HepG2 (cell line): ENCODE data around the gene UNC13D. TPM values are rescaled to one million over a fixed set of nuclear protein-coding genes. Genes with fewer than 3 reads are reported as not detected.
A peak's percentile ranks its signal among the peaks of the same experiment; 100 is the strongest.

Experiments
- ARID2 ChIP-seq: sonication (generic); formaldehyde crosslinking; IDR thresholded peaks from 2 replicates; pipeline ENCODE4 v1.8.1; 2022; ENCODE audit warnings: mild to moderate bottlenecking, missing genetic modification reagents, borderline replicate concordance
- ATRX ChIP-seq: sonication (generic); formaldehyde crosslinking; IDR thresholded peaks from 2 replicates; pipeline ENCODE4 v1.4.0; 2020; ENCODE audit warnings: missing genetic modification reagents, borderline replicate concordance
- BCL6 ChIP-seq: IDR thresholded peaks from 2 replicates; pipeline ENCODE4 v1.6.1; 2016; ENCODE audit warnings: missing genetic modification reagents, missing compliant biosample characterization
- CBFB ChIP-seq: sonication (generic); formaldehyde crosslinking; IDR thresholded peaks from 2 replicates; pipeline ENCODE4 v1.4.0; 2020; ENCODE audit warnings: missing genetic modification reagents
- ESRRA ChIP-seq: sonication (generic); formaldehyde crosslinking; IDR thresholded peaks from 2 replicates; pipeline ENCODE4 v1.5.1; 2020; ENCODE audit warnings: mild to moderate bottlenecking, low read depth, missing genetic modification reagents
- GABPA ChIP-seq, 2 experiments: IDR thresholded peaks; 2 replicates each; pipeline ENCODE4 v1.6.1; 2011 to 2016; ENCODE audit warnings: low read depth in 2 of 2, low read length in 1 of 2, missing biosample characterization in 1 of 2, missing genetic modification characterization in 1 of 2
- GABPB1 ChIP-seq: IDR thresholded peaks from 2 replicates; pipeline ENCODE4 v1.6.1; 2016; ENCODE audit warnings: mild to moderate bottlenecking, missing genetic modification reagents, moderate library complexity, missing compliant biosample characterization
- GMEB2 ChIP-seq: IDR thresholded peaks from 2 replicates; pipeline ENCODE4 v1.6.1; 2016; ENCODE audit warnings: missing biosample characterization, missing genetic modification reagents, low read depth
- HOXA5 ChIP-seq: sonication (generic); formaldehyde crosslinking; IDR thresholded peaks from 2 replicates; pipeline ENCODE4 v1.4.0; 2020; ENCODE audit warnings: missing genetic modification reagents
- IRF2 ChIP-seq: IDR thresholded peaks from 2 replicates; pipeline ENCODE4 v1.6.1; 2018; ENCODE audit warnings: missing genetic modification reagents, missing compliant biosample characterization
- KAT8 ChIP-seq: IDR thresholded peaks from 2 replicates; pipeline ENCODE4 v1.6.1; 2016; ENCODE audit warnings: missing genetic modification reagents, missing compliant biosample characterization
- KDM2A ChIP-seq: sonication (generic); formaldehyde crosslinking; IDR thresholded peaks from 2 replicates; pipeline ENCODE4 v1.4.0; 2020; ENCODE audit warnings: low read depth, missing genetic modification reagents, borderline replicate concordance
- MTA3 ChIP-seq: sonication (generic); formaldehyde crosslinking; IDR thresholded peaks from 2 replicates; pipeline ENCODE4 v1.4.0; 2020; ENCODE audit warnings: missing genetic modification reagents
- NFATC3 ChIP-seq: sonication (generic); formaldehyde crosslinking; IDR thresholded peaks from 2 replicates; pipeline ENCODE4 v1.5.1; 2020; ENCODE audit warnings: mild to moderate bottlenecking, missing genetic modification reagents
- NR3C1 ChIP-seq: sonication (generic); formaldehyde crosslinking; IDR thresholded peaks from 2 replicates; pipeline ENCODE4 v1.4.0; 2020; ENCODE audit warnings: missing genetic modification reagents
- PRDM4 ChIP-seq: sonication (generic); formaldehyde crosslinking; IDR thresholded peaks from 2 replicates; pipeline ENCODE4 v1.9.0; 2021; ENCODE audit warnings: missing genetic modification reagents, borderline replicate concordance
- SMAD3 ChIP-seq: sonication (generic); formaldehyde crosslinking; IDR thresholded peaks from 2 replicates; pipeline ENCODE4 v1.4.0; 2020; ENCODE audit warnings: missing genetic modification reagents
- TBX2 ChIP-seq: sonication (generic); formaldehyde crosslinking; IDR thresholded peaks from 2 replicates; pipeline ENCODE4 v1.5.0; 2020; ENCODE audit warnings: missing genetic modification reagents, mild to moderate bottlenecking, borderline replicate concordance
- ZBTB46 ChIP-seq: sonication (generic); formaldehyde crosslinking; IDR thresholded peaks from 2 replicates; pipeline ENCODE4 v1.4.0; 2020; ENCODE audit warnings: mild to moderate bottlenecking, missing genetic modification reagents, borderline replicate concordance
- ZNF552 ChIP-seq: sonication (generic); formaldehyde crosslinking; IDR thresholded peaks from 2 replicates; pipeline ENCODE4 v1.9.0; 2022; ENCODE audit warnings: missing genetic modification reagents, mild to moderate bottlenecking, borderline replicate concordance
- ZNF563 ChIP-seq: sonication (generic); formaldehyde crosslinking; IDR thresholded peaks from 2 replicates; pipeline ENCODE4 v1.8.0; 2022; ENCODE audit warnings: mild to moderate bottlenecking, moderate library complexity, missing genetic modification reagents
- polyA plus RNA-seq, 8 experiments: library from polyadenylated mRNA; depleted of rRNA in 3 of 8; stranded (reverse) in 7 of 8; unstranded in 1 of 8; fragments of >200 nt; fragmentation: Illumina TruSeq in 4 of 8; extraction: Trizol in 4 of 8; gene quantifications; 2 replicates each; pipeline versions ENCODE4 v1.2.1 to v1.2.3, GENCODE V29; 2011 to 2016; ENCODE audit warnings: low read depth in 4 of 8, missing spikeins in 1 of 8, mixed read lengths in 1 of 8; ENCODE audit not compliant: insufficient read depth in 1 of 8
- total RNA-seq, 5 experiments: library from RNA; depleted of rRNA; stranded (reverse); fragments of >200 nt; fragmentation: Illumina TruSeq; extraction: Trizol; gene quantifications; 2 replicates each; pipeline ENCODE4 v1.2.3, GENCODE V29; 2016; ENCODE audit warnings: low read depth in 1 of 5
- TF ChIP-seq, protein P1 (sequence below): sonication (generic); formaldehyde crosslinking; IDR thresholded peaks from 2 replicates; pipeline ENCODE4 v1.5.0; 2020; ENCODE audit warnings: missing genetic modification reagents

UNC13D gene
- total and polyA plus RNA-seq, 2 of the 13 experiments (the other 11 are each of a cell fraction or from before 2014, with no cell fraction given) = 29.7 to 42.7 TPM

DNA sequence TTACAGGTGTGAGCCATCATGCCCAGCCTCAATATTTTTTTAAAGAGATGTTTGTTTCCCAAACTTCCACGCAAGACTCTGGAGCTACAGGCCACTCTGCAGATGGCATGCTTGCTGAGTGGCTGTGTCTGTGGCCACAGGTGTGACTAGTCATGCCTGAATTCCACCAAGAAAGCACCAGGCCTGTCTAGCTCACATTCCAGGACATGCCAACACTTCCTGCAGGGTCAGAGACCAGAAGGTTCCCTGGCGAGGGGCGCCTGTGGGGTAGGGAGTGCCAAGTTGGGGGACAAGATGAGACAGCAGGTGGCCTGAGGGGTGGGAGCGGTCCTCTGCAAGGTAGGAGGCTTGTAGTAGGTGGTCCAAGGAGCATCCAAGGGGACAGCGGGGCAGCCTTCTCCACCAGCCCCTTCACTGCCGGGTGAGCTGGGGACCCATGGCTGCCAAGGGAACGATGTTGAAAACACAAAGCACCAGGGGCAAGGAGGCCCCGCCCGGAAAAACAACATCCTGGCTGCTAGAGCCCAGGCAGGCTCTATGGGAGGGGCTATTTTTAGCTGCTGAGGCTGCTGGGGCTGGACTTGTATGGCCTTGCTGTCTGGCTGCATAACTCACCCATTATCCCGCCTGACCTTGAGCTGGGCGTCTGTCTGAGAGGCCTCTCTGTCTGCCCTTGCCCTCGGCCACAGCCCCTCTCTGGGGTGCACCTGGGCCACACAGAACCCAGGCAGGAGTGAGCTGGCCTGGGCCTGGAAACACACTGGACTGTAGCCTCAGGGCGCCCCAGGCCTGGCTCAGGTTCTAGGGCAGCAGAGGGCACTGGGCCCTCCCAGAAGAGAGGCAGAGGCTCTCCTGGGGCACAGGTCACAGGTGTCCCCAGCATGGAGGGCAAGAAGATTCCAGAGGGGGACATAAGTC is 28.5 kb upstream of the UNC13D start (continued):
- peak; percentile 98 for TF ChIP-seq TBX2 (CRISPR knock-in tag)
- no peak; the same call in 1 of the 2 replicates for TF ChIP-seq NFATC3
- TF ChIP-seq ARID2 (CRISPR knock-in tag) = peak; percentile 87
- TF ChIP-seq, protein P1, sequence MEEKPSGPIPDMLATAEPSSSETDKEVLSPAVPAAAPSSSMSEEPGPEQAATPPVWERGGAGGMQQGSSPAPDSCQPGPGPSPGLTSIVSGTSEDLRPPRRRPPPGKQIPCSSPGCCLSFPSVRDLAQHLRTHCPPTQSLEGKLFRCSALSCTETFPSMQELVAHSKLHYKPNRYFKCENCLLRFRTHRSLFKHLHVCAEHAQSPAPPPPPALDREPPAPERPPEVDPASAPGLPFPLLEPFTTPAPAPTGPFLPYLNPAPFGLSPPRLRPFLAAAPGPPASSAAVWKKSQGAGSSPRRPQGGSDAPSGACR = peak; percentile 93
- no peak for TF ChIP-seq GMEB2 (CRISPR knock-in tag)
- peak; percentile 91 for TF ChIP-seq IRF2 (CRISPR knock-in tag)
- peak; percentile 96; the same call in 1 of the 2 replicates for TF ChIP-seq HOXA5
- no peak for TF ChIP-seq PRDM4 (CRISPR knock-in tag)
- peak; percentile 85 for TF ChIP-seq CBFB (CRISPR knock-in tag)
- TF ChIP-seq ESRRA (CRISPR knock-in tag) = peak; percentile 99
- 0 out of 2 replicates have a peak, but pooled peaks have one; percentile 43 for TF ChIP-seq ZBTB46 (CRISPR knock-in tag)
- peak; percentile 80; the same call in 1 of the 2 replicates for TF ChIP-seq ZNF552
- TF ChIP-seq KDM2A = peak; percentile 91
- TF ChIP-seq KAT8 (CRISPR knock-in tag) = peak; percentile 89
- no peak for TF ChIP-seq NR3C1
- TF ChIP-seq SMAD3 = peak; percentile 89; the same call in 1 of the 2 replicates
- peak; percentile 94 for TF ChIP-seq BCL6 (CRISPR knock-in tag)
- no peak for TF ChIP-seq MTA3
- TF ChIP-seq GABPA (IDR thresholded peaks at IDR 0.05; ENCODE audit: low read depth, low read length) = no peak
- peak; percentile 54; the same call in 1 of the 2 replicates for TF ChIP-seq GABPA (CRISPR knock-in tag; IDR thresholded peaks at IDR 0.05; ENCODE audit: low read depth)
- peak; percentile 79 for TF ChIP-seq GABPB1
- peak; percentile 80; the same call in 1 of the 2 replicates for TF ChIP-seq ZNF563
- TF ChIP-seq ATRX = no peak
